ENCODE measurements around the gene HIRA.
"Not testable (repeated sequence)": the region's sequence is repeated elsewhere in the genome, so short reads cannot be mapped to it uniquely, and the experiment has no call there.

HIRA gene

DNA sequence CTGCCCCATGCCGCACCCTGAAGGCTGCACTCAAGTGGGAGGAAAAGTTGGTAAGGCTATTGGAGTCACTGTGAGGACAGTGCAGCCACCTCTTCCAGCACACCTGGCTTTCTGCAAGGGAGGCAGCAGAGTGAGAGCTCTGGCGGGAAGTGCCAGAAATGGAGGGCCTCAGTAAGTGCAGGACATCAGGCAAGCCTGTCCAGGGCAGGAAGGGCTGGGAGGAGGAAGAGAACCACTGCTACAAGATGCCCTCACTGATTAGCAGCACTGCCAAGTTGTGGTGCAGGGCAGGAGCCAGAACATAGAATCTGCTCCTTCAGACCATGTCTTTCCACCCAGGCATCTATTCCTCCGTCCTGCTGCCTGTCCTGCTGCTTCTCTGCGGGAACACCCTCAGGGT lies 78.8 kb downstream of the HIRA start:
- DNase-seq: no peak

DNA sequence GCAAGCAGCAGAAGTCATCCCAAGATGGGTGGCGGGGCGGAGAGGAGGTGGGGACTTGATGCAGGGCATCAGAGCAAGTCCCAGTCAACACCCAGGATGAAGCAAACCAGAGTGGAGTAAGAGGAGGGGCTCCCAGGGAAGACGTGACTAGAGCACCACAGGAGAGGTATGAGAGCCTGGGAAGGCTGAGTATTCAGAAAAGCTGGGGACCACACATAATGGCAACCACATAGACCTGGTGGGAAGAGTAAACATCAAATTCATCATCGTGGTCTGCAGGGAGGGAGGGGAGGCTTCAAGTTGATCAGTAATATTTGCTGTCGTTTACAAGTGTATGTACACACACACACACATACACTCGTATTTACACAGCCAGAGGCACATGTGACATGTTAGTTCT lies 79.3 kb downstream of the HIRA start:
- no peak for DNase-seq

DNA sequence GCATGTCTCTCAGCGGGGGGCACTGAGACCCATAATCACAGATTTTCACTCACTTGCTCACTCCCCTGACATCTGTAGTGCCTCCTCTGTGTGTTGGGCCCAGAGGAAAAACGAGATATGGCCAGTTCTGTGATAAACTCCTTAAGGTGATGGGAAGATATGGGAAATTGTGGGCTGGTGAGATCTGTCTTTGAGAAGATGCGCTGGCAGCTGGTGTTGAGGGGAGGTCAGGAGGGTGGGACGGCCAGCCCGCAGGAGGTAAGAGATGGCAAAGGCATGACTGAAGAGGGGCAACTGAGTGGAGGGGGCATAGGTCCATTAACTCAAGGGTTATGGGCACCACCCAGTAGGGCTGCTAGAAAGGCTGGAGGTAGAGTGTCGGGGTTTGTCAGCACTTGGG lies 79.9 kb downstream of the HIRA start:
- no peak for DNase-seq

DNA sequence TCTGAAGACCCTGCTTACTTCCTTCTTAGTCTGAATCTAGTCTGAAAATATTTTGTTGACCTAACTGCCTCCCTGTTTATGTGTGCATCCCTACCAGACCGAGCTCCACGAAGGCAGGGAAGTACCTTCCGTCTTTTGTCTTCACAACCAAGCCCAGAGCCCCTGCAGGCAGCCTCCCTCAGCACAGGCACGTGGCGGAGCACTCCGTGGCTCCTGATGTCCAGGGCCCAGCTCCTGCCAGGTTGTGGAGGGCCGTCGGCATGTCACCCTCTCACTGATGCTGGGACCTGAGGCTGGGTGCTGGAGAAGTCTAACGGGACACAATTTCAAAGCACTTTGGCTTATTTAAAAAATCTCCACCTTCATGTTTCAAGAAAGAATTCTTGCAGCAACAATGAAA lies 80.6 kb downstream of the HIRA start:
- DNase-seq: no peak

DNA sequence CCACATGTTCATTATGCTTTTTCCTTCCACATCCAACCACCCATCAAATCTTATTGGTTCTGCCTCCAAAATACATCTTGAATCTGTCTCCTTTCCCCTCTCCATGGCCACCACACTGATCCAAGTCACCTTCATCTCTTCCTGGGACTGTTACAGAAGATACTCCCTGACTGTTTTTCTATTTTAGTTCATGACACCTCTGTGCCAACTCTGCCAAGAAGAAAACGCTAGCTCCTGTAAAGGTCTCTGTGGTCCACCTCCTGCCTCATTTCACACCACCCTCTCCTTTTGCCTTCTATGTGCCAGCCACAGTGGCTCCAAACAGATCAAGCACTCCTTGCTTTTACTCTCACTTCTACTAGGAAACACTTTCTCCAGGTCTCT lies 81.1 kb downstream of the HIRA start:
- DNase-seq: no peak

DNA sequence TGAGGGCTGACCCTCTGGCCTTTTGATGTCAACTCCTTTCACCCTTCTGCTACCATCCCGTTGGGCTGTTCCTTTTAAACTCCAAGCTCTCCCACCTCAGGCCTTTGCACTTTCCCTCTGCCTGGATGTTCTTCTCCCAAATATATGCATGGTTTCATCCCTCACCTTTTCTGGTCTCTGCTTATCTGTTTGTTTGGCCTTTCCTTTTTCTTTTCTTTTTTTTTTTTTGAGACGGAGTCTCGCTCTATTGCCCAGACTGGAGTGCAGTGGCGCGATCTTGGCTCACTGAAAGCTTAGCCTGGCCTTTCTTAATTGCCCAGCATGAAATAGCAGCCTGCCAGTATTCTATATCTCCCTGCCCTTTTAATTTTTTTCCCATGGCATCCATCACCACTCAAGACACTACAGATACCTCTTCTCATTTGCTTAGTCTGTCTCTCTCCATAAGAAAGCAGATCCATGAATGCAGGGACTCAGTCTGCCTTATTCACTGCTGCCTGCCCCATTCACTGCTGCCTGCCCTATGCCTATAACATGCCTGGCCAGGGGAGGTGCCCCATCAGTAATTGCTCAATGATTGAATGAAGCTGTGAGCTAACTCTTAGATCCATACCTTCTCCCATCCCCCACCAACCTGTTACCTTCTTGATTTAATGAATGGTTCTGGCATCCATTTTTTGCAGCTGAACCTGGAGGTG lies 81.6 kb downstream of the HIRA start:
- DNase-seq: no peak

DNA sequence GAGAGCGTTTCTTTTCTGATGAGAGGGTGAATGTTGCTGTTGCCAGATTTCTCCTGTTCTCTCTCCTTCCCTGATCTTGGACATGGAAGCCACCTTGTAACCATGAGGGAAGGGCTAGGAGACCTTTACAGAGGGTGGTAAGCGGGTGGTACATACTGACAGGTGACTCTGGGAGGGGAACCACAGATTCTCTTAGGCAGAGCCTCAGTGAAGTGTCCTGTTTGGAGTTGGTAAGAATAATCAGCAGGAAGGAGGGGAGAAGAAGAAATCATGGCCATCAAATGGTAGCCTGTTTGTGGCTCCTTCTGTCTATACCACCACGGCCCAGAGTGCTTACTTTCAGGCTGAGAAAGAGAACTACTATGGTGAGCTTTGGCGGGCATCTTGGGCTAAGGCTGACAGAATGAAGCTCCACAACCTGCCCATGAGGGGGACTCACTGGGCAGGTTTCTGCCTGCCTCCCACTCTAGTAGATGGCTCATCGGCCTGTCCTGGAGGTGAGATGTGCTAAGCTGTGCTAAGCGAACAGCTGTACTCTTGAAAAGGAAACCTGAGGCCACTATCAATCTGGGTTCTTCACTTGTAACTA lies 84.8 kb downstream of the HIRA start:
- no peak for DNase-seq

DNA sequence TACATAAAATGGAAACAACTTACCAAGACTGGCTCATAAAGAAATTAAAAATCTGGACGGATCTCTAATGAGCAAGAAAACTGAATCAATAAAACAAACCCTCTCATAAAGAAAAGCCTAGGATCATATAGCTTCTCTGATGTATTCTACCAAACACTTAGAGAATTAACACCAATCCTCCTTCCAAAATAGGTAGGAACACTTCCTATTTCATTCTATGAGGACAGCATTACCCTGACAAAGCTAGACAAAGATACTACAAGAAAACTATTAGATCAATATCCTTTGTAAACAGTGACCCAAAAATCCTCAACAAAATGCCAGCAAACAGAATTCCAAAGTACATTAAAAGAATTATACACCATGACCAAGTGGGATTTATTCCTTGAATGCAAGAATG lies 87.1 kb downstream of the HIRA start:
- DNase-seq: no peak

DNA sequence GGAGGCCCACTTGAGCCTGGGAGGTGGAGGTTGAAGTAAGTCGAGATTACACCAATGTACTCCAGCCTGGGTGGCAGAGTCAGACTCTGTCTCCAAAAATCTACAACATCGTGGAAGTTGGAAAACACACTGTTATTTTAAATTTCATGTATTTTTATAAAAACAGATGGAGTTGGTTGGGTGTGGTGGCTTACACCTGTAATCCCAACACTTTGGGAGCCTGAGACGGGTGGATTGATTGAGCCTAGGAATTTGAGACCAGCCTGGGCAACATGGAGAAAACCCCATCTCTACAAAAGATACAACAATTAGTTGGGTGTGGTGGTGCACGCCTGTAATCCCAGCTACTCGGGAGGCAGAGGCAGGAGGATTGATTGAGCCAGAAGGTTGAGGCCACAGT lies 88.1 kb downstream of the HIRA start:
- DNase-seq: no peak

DNA sequence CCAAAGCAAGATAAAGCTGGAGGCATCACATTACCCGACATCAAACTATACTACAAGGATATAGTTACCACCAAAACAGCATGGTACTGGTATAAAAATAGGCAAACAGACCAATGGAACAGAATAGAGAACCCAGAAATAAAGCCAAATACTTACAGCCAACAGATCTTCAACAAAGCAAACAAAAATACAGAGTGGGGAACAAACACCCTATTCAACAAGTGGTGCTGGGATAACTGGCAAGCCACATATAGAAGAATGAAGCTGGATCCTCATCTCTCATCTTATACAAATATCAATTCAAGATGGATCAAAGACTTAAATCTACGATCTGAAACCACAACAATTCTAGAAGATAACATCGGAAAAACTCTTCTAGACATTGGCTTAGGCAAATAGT lies 90.0 kb downstream of the HIRA start:
- no peak for DNase-seq

DNA sequence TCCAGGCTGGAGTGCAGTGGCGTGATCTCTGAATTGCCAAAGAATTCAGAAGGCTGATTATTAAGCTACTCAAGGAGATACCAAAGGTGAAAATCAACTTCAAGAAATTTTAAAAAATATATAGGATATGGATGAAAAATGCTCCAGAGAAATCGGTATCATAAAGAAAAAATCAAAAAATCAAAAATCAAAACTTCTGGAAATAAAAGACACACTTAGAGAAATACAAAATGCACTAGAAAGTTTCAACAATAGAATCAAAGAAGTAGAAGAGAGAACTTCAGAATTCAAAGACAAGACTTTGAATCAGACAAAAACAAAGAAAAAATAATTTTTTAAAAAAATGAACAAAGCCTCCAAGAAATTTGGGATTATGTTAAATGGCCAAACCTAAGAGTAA lies 94.4 kb downstream of the HIRA start:
- DNase-seq: no peak

DNA sequence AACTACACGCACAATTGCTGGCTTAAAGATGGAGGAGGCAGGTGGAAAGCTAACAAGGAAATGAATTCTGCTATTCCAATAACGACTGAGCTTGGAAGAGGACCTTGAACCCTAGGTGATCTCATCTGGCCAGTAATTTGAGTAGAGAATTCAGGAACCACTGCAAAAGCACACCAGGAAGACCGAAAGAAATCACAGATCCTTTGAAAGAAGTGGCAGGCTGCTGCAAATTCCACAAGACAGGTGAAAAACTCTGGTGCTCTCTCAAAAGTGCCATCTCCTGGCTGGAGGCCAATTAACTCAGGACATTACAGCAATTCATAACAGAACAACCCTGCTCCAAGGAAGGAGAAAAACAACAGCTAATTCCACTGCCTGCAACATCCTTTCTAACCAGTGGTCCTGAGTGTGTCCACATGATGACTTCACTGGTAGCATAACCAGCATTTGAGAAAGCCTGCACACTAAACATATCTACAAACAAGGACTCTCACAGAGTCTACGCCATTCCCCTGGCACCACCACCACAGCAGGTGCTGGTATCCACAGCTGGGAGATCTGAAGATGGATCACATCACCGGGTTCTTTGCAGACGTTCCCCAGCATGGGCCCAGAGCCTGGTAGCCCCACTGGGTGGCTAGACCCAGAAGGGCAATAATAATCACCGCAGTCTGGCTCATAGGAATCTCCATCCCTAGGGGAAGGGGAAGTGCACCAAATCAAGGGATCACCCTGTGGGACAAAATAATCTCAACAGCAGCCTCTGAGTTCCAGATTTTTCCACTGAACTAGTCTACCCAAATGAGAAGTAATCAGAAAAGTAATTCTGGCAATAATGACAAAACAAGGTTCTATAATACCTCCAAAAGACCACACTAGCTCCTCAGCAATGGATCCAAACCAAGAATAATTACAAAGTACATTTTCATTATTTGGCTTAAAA lies 95.1 kb downstream of the HIRA start:
- no peak for DNase-seq

DNA sequence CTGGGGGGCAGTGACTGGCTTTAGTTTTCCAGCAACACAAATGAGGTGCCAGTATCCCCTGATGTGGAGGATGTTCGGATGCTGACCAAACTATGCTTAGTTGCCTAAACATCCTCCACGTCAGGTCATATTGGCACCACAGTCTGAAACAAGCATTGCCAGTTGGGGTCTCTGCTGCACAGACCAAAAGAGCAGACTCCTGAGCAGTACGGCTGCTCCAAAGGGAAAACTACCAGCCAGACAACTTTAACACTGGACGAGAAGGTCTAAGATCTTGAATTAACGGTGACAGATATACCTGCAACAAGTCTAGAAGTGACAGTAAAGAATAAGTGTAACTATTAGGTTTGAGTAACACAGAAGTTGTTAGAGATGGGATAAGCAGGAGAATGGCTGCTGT lies 99.6 kb downstream of the HIRA start:
- no peak for DNase-seq

DNA sequence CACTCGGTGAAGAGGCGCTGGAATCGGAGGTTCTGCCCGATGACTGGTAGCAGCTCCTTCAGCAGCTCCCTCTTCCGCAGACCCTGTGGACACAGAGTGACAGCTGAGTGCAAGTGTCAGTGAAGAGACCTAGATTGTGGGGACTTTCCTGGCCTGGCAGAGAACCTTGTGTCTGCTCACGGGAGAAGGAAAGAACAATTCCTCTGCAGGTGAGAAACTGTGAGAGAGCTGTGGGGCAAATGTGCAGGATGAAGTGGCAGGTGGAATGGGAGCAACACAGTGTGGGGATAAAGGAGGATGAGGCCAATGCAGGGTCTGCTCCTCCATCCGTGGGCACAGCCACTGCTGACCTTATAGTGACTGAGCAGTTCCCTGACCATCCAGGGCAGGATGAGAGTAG lies 100.1 kb downstream of the HIRA start:
- no peak for DNase-seq

DNA sequence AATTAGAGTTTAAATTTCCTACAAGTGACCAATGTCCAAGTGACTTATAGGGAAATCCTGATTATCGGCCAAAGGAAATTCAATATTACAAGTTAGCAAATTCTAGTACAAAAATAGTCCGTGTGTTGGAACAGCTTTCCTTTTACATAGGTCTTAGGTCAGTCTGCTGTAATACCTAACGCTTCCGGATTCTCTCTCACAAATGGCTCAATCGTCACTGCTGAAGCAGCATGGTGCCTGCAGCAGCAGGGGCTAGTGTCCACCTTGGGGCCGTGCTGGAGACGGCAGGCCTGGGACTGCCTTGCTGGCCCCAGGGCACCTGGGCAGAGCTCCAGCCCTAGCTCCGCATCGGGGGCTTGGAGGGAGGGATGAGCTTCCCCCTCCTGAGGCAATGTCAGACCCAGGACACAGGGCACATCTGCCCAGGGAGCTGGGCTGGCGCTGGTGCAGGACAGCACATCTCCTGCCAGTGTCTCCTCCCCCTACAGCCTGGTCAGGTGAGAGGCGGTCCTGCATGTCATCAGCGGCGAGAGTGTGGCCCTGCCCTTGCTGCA lies 100.6 kb downstream of the HIRA start:
- no peak for DNase-seq

DNA sequence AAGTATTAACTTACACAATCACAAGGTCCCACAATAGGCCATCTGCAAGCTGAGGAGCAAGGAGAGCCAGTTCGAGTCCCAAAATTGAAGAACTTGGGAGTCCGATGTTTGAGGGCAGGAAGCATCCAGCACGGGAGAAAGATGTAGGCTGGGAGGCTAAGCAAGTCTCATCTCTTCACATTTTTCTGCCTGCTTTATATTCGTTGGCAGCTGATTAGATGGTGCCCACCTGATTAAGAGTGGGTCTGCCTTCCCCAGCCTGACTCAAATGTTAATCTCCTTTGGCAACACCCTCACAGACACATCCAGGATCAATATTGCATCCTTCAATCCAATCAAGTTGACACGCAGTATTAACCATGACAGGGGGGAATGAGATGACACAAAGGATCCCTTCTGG lies 101.3 kb downstream of the HIRA start:
- DNase-seq: not testable (repeated sequence)

DNA sequence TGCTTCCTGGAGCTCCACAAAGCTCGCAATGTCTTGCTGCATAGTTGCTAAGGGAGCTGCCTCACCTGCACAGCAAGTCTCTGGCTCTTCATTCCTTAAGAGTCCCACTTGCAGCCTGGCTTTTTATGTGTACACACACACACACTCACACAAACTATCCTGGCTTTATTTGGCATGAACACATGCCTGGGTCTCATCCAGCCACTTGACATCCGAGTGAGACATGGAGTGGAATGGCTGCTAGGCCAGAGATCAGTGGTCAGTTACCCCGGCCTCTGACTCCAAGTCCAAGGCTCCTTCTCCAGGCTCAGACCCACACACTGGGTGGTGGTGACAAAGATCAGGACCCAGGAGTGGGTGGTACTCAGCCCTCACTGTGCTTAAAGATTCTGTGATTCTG lies 102.1 kb downstream of the HIRA start:
- DNase-seq: no peak

DNA sequence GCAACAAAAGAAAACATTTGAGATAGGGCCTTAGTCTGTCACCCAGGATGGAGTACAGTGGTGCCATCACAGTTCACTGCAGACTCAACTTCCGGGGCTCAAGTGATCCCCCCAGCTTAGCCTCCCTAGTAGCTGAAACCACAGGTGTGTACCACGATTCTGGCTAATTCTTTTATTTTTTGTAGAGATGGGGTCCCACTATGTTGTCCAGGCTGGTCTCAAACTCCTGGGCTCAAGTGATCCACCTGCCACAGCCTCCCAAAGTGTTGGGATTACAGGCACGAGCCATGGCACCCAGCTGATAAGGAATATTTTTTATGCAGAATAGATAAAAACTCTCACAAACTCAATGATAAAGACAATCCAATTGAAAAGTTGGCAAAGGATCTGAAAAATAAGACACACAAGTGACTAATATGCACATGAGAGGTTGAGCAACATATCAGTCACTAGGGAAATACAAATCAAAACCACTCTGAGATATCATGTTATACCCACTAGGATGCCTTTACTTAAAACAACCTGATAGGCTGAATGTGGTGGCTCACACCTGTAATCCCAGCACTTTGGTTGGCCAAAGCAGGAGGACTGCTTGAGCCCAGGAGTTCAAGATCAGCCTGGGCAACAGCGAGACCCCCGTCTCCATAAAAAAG lies 106.1 kb downstream of the HIRA start:
- DNase-seq: no peak

DNA sequence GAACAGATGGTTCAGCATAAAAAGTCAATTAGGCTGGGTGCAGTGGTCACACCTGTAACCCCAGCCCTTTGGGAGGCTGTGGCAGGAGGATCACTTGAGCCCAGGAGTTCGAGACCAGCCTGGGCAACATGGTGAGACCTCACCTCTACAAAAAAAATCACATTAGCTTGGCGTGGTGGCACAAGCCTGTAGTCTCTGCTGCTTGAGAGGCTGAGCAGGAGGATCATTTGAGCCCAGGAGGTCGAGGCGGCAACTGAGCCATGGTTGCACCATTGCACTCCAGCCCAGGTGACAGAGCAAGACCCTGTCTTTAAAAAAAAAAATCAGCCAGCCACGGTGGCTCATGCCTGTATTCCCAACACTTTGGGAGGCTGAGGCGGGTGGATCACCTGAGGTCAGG lies 108.1 kb downstream of the HIRA start:
- not testable (repeated sequence) for DNase-seq

DNA sequence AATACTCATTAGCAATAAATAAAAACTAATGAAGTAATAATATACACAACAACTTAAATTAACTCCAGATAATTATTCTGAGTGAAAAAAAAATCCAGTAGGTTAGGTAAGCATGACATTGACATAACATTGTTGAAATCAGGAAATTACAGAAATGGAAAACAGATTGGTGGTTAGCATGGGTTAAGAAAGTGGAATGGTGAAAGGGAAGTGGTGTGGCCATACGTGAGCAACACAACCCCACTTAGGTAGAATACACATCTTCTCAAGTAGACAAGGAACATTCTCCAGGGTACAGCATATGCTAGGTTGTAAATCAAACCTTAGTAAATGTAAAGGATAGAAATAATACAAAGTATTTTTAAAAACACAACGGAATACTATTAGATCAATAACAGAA lies 109.8 kb downstream of the HIRA start:
- no peak for DNase-seq

DNA sequence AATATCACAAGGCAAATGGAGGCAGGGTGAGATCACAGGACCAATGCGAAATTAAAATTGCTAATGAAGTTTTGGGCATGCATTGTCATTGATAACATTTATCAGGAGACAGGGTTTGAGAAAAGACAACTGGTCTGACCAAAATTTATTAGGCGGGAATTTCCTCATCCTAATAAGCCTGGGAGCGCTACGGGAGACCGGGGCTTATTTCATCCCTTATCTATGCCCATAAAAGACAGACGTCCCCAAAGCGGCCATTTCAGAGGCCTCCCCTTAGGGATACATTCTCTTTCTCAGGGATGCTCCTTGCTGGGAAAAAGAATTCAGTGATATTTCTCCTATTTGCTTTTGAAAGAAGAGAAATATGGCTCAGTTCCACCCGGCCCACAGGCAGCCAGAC lies 111.4 kb downstream of the HIRA start:
- not testable (repeated sequence) for DNase-seq

DNA sequence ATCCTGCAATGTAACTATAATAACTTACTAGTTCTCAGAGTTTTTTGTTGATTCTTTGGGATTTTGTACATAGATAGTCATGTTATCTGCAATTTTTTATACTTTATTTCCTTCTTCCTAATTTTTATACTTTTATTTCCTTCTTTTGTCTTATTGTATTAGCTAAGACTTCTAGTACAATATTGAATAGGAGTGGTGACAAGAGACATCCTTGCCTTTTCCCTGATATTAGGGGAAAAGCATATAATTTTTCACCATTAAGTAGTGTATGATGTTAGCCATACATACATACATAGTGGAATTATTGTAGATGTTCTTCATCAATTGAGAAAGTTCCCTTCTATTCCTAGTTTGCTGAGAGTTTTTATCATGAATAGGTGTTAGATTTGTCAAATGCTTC lies 112.3 kb downstream of the HIRA start:
- no peak for DNase-seq

DNA sequence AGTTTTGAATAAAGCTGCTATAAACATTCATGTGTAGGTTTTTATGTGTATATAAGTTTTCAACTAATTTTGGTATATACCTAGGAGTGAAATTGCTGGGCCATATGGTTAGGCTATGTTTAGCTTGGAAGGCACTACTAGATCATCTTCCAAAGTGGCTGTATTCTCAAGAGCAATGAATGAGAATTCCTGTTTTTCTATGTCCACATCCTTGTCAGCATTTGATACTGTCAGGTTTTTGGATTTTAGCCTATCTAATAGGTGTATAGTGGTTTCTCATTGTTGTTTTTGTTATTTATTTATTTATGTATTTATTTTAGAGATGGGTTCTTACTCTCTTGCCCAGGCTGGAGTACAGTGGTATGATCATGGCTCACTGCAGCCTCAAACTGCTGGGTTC lies 113.7 kb downstream of the HIRA start:
- DNase-seq: no peak
